Measurements from ENCODE around the gene KHK. TPM values are rescaled to one million over a fixed set of nuclear protein-coding genes. Genes with fewer than 3 reads are reported as not detected.

The KHK gene
- total and polyA plus RNA-seq, 8 donors, result 5.1 to 16.2 (median 7.4) TPM

DNA sequence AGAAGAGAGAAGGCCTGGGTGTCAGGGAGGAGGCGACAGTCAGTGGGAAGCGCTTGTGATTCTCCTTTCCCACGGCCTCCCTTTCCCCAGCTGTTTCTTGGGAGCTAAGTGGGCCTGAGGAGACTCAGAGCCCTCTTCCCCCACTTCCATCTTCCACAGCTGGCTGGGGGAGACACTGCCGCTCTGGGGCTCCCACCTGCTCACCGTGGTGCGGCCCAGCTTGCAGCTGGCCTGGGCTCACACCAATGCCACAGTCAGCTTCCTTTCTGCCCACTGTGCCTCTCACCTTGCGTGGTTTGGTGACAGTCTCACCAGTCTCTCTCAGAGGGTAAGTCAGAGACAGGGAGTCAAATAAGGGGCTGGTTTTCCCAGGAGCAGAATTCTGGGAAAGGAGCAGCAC, 46.7 kb upstream of the KHK start:
- peaks cover 0 to 4% (median under 1%) of the 10 kb centered on the region in 3 donors for H3K4me1 ChIP-seq
- no peaks in the 10 kb centered on the region for H3K27me3 ChIP-seq
- WGBS, 2 donors, result 95 to 97% methylated on average over 7 of the region's 7 CpGs
- no peaks in the 10 kb centered on the region for H3K9me3 ChIP-seq
- FAIRE-seq (no peak), ATAC-seq (no peak), DNase-seq (no peak)
- H3K36me3 ChIP-seq, result peaks cover 15 to 63% (median 50%) of the 10 kb centered on the region in 3 donors
- TF ChIP-seq, protein P1, sequence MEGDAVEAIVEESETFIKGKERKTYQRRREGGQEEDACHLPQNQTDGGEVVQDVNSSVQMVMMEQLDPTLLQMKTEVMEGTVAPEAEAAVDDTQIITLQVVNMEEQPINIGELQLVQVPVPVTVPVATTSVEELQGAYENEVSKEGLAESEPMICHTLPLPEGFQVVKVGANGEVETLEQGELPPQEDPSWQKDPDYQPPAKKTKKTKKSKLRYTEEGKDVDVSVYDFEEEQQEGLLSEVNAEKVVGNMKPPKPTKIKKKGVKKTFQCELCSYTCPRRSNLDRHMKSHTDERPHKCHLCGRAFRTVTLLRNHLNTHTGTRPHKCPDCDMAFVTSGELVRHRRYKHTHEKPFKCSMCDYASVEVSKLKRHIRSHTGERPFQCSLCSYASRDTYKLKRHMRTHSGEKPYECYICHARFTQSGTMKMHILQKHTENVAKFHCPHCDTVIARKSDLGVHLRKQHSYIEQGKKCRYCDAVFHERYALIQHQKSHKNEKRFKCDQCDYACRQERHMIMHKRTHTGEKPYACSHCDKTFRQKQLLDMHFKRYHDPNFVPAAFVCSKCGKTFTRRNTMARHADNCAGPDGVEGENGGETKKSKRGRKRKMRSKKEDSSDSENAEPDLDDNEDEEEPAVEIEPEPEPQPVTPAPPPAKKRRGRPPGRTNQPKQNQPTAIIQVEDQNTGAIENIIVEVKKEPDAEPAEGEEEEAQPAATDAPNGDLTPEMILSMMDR (IDR thresholded peaks at IDR 0.05), result no peak
- no peak overlapping the region for H3K27ac ChIP-seq
- intact Hi-C loops (cut with DNase I), result no loop called here
- H3K4me3 ChIP-seq, result no peak overlapping the region

DNA sequence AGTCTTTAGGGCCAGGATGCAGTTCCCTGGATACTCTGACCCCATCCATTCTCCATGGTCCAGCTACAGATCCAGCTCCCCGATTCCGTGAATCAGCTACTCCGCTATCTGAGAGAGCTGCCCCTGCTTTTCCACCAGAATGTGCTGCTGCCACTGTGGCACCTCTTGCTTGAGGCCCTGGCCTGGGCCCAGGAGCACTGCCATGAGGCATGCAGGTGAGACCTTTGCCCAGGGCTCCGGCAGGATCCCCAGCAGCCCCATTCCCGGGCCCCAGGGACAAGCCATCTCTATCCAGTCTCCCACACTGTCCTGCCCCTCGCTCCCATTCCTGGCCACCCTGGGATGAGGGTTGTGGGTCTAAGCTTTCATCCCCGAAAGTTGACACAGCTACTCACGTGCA, 46.3 kb upstream of the KHK start:
- H3K36me3 ChIP-seq, result peaks cover 15 to 61% (median 47%) of the 10 kb centered on the region in 3 donors

DNA sequence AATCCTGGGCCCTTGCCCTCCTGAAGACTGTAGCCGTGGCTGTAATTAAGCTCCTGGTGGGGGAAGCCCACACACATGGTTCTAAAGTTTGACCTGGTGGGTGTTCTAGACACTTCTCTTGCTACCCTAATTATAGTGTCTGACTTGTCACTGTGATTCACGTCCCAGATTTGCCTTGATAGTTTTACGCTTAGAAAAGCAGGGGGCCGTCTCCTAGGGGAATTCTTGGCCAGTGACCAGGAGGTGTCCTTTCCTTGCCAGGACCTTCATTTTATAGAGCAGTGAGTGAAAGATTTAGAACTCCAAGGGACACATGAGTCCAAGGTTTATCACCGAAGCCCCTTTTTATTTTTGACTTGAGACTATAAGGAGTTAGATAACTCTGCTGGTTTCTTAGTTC, 44.8 kb upstream of the KHK start:
- TF ChIP-seq, protein P1 (IDR thresholded peaks at IDR 0.05), result no peak
- no peaks in the 10 kb centered on the region for H3K27me3 ChIP-seq
- WGBS, 2 donors, result 59 to 60% methylated on average over 5 of the region's 5 CpGs
- peaks cover 15 to 46% (median 36%) of the 10 kb centered on the region in 3 donors for H3K36me3 ChIP-seq
- no peak overlapping the region for H3K4me3 ChIP-seq
- intact Hi-C loops (cut with DNase I), result no loop called here
- no peaks in the 10 kb centered on the region for H3K9me3 ChIP-seq
- no peak for DNase-seq
- H3K4me1 ChIP-seq, result no peaks in the 10 kb centered on the region
- H3K27ac ChIP-seq, result no peak overlapping the region
- ATAC-seq, result peak in 1 of 4 donors; percentile 3
- no peak for FAIRE-seq

More for the DNA sequence above, 46.3 kb upstream of the KHK start:
- FAIRE-seq, result no peak
- DNase-seq, result no peak
- Histone ChIP-seq H3K27me3 (no peaks in the 10 kb centered on the region), H3K9me3 (no peaks in the 10 kb centered on the region), H3K4me1 (peaks cover 0 to under 1% (median 0%) of the 10 kb centered on the region in 3 donors), H3K27ac (no peak overlapping the region), H3K4me3 (no peak overlapping the region)
- intact Hi-C loops (cut with DNase I), result no loop called here
- ATAC-seq, result no peak
- WGBS, 2 donors, result 82 to 84% methylated on average over 8 of the region's 8 CpGs
- TF ChIP-seq, protein P1 (IDR thresholded peaks at IDR 0.05), result no peak

DNA sequence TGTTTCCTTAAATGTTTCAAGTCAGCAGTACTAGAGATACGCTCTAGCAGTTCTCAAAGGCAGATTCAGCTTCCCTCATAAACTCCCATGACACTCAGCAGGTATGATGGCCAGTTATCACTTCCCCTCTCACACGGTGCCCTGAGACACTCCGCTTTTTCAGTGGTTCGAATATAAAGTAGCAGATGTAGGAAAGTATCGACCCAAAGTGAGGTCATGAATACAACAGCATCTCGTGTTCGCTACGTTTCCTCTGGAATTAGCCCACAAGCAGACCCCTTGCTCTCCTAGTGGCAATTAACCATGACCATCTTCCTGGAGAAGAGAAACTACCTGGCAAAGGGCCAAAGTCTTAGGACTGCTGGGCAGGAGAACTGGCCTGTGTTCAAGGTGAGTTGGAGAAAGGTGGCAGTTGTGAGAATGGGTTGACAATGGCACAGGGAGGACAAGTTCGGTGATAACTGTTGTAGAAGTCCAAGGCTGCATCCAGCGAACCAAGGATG, 44.4 kb upstream of the KHK start:
- Histone ChIP-seq H3K9me3 (no peaks in the 10 kb centered on the region), H3K4me1 (no peaks in the 10 kb centered on the region), H3K36me3 (peaks cover 15 to 41% (median 31%) of the 10 kb centered on the region in 3 donors), H3K27me3 (no peaks in the 10 kb centered on the region), H3K4me3 (no peak overlapping the region), H3K27ac (no peak overlapping the region)
- ATAC-seq, result peak; percentile 23 to 67 (median 42)
- 61 to 77% methylated on average over 10 of the region's 10 CpGs for WGBS, 2 donors
- peak in 2 of 6 donors; percentile 30 to 41 for DNase-seq
- no peak for FAIRE-seq
- TF ChIP-seq, protein P1 (IDR thresholded peaks at IDR 0.05), result no peak
- intact Hi-C loops (cut with DNase I), result no loop called here

DNA sequence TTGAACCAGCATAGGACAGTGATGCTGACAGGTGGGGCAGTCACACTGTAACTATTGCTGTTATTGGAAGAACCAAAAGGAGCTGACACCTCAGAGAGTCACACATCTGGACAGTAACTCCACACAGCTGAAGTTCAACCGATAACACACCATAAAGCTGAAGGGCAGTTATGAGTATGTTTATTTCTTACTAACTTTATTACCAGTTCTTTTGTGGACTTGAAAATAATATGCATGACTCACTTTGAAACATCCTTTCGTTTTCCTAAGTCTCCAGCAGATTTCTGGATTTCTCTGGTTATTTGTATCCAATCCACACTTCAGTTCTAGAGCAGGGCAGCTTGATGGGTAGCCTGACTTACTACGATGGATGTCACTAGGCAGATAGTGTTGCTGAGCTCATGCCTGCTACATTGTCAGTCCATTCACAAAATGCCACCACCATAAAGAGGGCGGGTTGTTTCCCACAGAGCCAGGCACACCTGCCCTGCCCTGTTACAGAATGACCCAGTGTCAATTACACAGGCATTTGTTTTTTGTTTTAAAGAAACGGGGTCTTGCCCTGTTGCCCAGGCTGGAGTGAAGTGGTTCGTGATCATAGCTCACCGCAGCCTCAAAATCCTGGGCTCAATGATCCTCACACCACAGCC, 43.5 kb upstream of the KHK start:
- WGBS, 2 donors, result 90 to 92% methylated on average over 7 of the region's 7 CpGs
- ATAC-seq, result no peak
- H3K36me3 ChIP-seq, result peaks cover 15 to 32% (median 22%) of the 10 kb centered on the region in 3 donors
- no peaks in the 10 kb centered on the region for H3K9me3 ChIP-seq
- DNase-seq, result no peak
- no peak overlapping the region for H3K4me3 ChIP-seq
- no peak for FAIRE-seq
- H3K27me3 ChIP-seq, result no peaks in the 10 kb centered on the region
- intact Hi-C loops (cut with DNase I), result no loop called here
- TF ChIP-seq, protein P1 (IDR thresholded peaks at IDR 0.05), result no peak
- H3K4me1 ChIP-seq, result no peaks in the 10 kb centered on the region
- no peak overlapping the region for H3K27ac ChIP-seq

Data from pancreas (tissue), 10 donors.